Gastrocnemius medialis (tissue), 4 donors: ENCODE results near the gene ATG7. TPM values are rescaled to one million over a fixed set of nuclear protein-coding genes. Genes with fewer than 3 reads are reported as not detected.

Experiments
- ATAC-seq, 2 donors: fragments of 150-250 bp; one replicate each; pipeline ENCODE4 v1.9.1; 2016
- DNase-seq, 2 donors: peaks; one replicate each; pipeline ENCODE4 v3.0.0-alpha.2; 2019
- H3K27ac ChIP-seq, 4 donors: fragments of 200-600 bp; sonication (generic); 1 replicate in 1 of 4; 2 replicates in 3 of 4; pipeline ENCODE4 v1.5.1; 2016 to 2018; ENCODE audit warnings: mild to moderate bottlenecking in 2 of 4, moderate library complexity in 1 of 4
- H3K27me3 ChIP-seq, 3 donors: fragments of 200-600 bp; sonication (generic) in 2 of 3; 1 replicate in 1 of 3; 2 replicates in 2 of 3; pipeline versions ENCODE4 v1.5.1 to v1.6.0; 2016 to 2019; ENCODE audit warnings: mild to moderate bottlenecking in 1 of 3, moderate library complexity in 1 of 3
- H3K36me3 ChIP-seq, 2 donors: fragments of 200-600 bp; sonication (generic) in 1 of 2; one replicate each; pipeline ENCODE4 v1.5.1; 2017 to 2018
- H3K4me1 ChIP-seq, 2 donors: fragments of 200-600 bp; sonication (generic) in 1 of 2; one replicate each; pipeline ENCODE4 v1.5.1; 2016 to 2017; ENCODE audit warnings: mild to moderate bottlenecking in 2 of 2
- H3K4me3 ChIP-seq, 4 donors: fragments of 200-600 bp; sonication (generic) in 3 of 4; 1 replicate in 1 of 4; 2 replicates in 3 of 4; pipeline ENCODE4 v1.5.1; 2016 to 2019; ENCODE audit warnings: mild to moderate bottlenecking in 2 of 4
- H3K9me3 ChIP-seq, 3 donors: fragments of 200-600 bp; sonication (generic) in 2 of 3; 1 replicate in 1 of 3; 2 replicates in 2 of 3; pipeline ENCODE4 v1.5.1; 2016 to 2019
- CTCF ChIP-seq, 5 experiments: fragments of 450-650 bp in 3 of 5; fragments of 200-600 bp in 2 of 5; sonication (generic) in 2 of 5; IDR thresholded peaks in 4 of 5; conservative IDR thresholded peaks in 1 of 5; 1 replicate in 4 of 5; 2 replicates in 1 of 5; pipeline ENCODE4 v1.5.1; 2016 to 2019; ENCODE audit warnings: antibody characterized with exemption in 5 of 5, mild to moderate bottlenecking in 3 of 5, moderate library complexity in 3 of 5
- POLR2A ChIP-seq, 2 donors: fragments of 450-650 bp; IDR thresholded peaks; one replicate each; pipeline ENCODE4 v1.6.1; 2017; ENCODE audit warnings: antibody characterized with exemption in 2 of 2, mild to moderate bottlenecking in 2 of 2, moderate library complexity in 2 of 2
- in situ Hi-C, 4 donors: fragments of 200-750 bp; cut with MboI; loops; one replicate each; pipeline versions ENCODE4 v1.15.0 to v1.8.0; 2017; ENCODE audit warnings: low sequenced_read_pairs in 4 of 4
- intact Hi-C: fragments of 100-400 bp; cut with DNase I; formaldehyde crosslinking; loops from one replicate; pipeline ENCODE4 v1.15.1; 2023; ENCODE audit warnings: low total_unique reads
- total RNA-seq, 4 donors: library from RNA; depleted of rRNA; stranded (reverse); fragments of >200 nt; gene quantifications; one replicate each; pipeline versions ENCODE4 v1.1.0 to v1.2.3, GENCODE V29; 2016

Gene ATG7
- total RNA-seq, 4 donors from 2014 or later: 13.5 to 29.2 (median 15.0) TPM

- Histone ChIP-seq H3K27ac (no peak overlapping the region), H3K9me3 (no peaks in the 10 kb centered on the region), H3K4me3 (no peak overlapping the region), H3K4me1 (peaks cover 44 to 46% of the 10 kb centered on the region in 2 donors), H3K36me3 (no peaks in the 10 kb centered on the region), H3K27me3 (no peaks in the 10 kb centered on the region)
- ATAC-seq (no peak), DNase-seq (no peak)
- intact Hi-C loops (no loop called here), in situ Hi-C loops (no loop called here)
- TF ChIP-seq CTCF (IDR thresholded peaks at IDR 0.05 in 4 of 5, conservative IDR thresholded peaks at IDR 0.05 in 1 of 5): no peak
- TF ChIP-seq POLR2A (IDR thresholded peaks at IDR 0.05): no peak
Observed at GRCh38 chr3:11578169-11578568, 306.0 kb downstream of the ATG7 start.

GRCh38 chr3:11580645-11581044 is 308.4 kb downstream of the ATG7 start:
- Histone ChIP-seq H3K4me3 (no peak overlapping the region), H3K27ac (no peak overlapping the region), H3K4me1 (peaks cover 59 to 60% of the 10 kb centered on the region in 2 donors), H3K36me3 (no peaks in the 10 kb centered on the region), H3K9me3 (no peaks in the 10 kb centered on the region), H3K27me3 (no peaks in the 10 kb centered on the region)
- in situ Hi-C loops: no loop called here
- DNase-seq (no peak), ATAC-seq (no peak)
- intact Hi-C loops: loop anchor here (1.0 kb wide), 1 partner anchor 30 kb away; no protein-coding TSS in a partner anchor
- TF ChIP-seq POLR2A (IDR thresholded peaks at IDR 0.05): no peak
- no peak for TF ChIP-seq CTCF (IDR thresholded peaks at IDR 0.05 in 4 of 5, conservative IDR thresholded peaks at IDR 0.05 in 1 of 5)

- Histone ChIP-seq H3K9me3 (no peaks in the 10 kb centered on the region), H3K4me3 (peak overlapping the region; percentile 29 to 46 (median 38)), H3K27me3 (no peaks in the 10 kb centered on the region), H3K36me3 (no peaks in the 10 kb centered on the region), H3K4me1 (peaks cover 56 to 66% of the 10 kb centered on the region in 2 donors), H3K27ac (peak overlapping the region; percentile 53 to 58 (median 58))
- ATAC-seq (peak; percentile 22 to 33), DNase-seq (no peak)
- in situ Hi-C loops: no loop called here
- intact Hi-C loops: loop anchor here (1.0 kb wide), 1 partner anchor 31 kb away; no protein-coding TSS in a partner anchor
- TF ChIP-seq POLR2A (IDR thresholded peaks at IDR 0.05) (no peak), CTCF (IDR thresholded peaks at IDR 0.05 in 4 of 5, conservative IDR thresholded peaks at IDR 0.05 in 1 of 5) (no peak)
Observed at GRCh38 chr3:11581237-11582190, 309.3 kb downstream of the ATG7 start.

- Histone ChIP-seq H3K4me3 (peak overlapping the region; percentile 29 to 46 (median 38)), H3K36me3 (no peaks in the 10 kb centered on the region), H3K27me3 (no peaks in the 10 kb centered on the region), H3K9me3 (no peaks in the 10 kb centered on the region), H3K27ac (peak overlapping the region; percentile 53 to 58 (median 58)), H3K4me1 (peaks cover 63 to 66% of the 10 kb centered on the region in 2 donors)
- TF ChIP-seq CTCF (IDR thresholded peaks at IDR 0.05 in 4 of 5, conservative IDR thresholded peaks at IDR 0.05 in 1 of 5) (no peak), POLR2A (IDR thresholded peaks at IDR 0.05) (no peak)
- peak; percentile 41 to 53 for DNase-seq
- intact Hi-C loops (no loop called here), in situ Hi-C loops (no loop called here)
- peak; percentile 70 to 72 for ATAC-seq
Observed at GRCh38 chr3:11582191-11582968, 310.2 kb downstream of the ATG7 start.
